Measurements from ENCODE around the gene GJC2.

Gene GJC2

GRCh38 chr1:228112167-228112566 is 37.6 kb upstream of the GJC2 start:
- peaks cover 26% of the 10 kb centered on the region for H3K4me1 ChIP-seq (ENCODE audit: insufficient read depth, low read length)
- H3K9me3 ChIP-seq (ENCODE audit: insufficient read depth, low read length, severe bottlenecking) = no peaks in the 10 kb centered on the region
- peaks cover 23% of the 10 kb centered on the region for H3K79me2 ChIP-seq (ENCODE audit: insufficient read depth, low read length)
- H3K36me3 ChIP-seq (ENCODE audit: insufficient read depth, low read length) = peaks cover 9% of the 10 kb centered on the region
- no peak overlapping the region for H3K4me3 ChIP-seq (ENCODE audit: low read depth in 1 of 2, low read length in 2 of 2)
- H3K9ac ChIP-seq (ENCODE audit: low read depth, low read length) = no peak overlapping the region
- H3K27me3 ChIP-seq (ENCODE audit: insufficient read depth, low read length, poor library complexity) = no peaks in the 10 kb centered on the region
- no peak for ATAC-seq (ENCODE audit: insufficient read depth, low read depth)
- H4K20me1 ChIP-seq (ENCODE audit: insufficient read depth, low read length) = peaks cover 4% of the 10 kb centered on the region; the same call in 1 of the 2 replicates
- DNase-seq = no peak
- no peak overlapping the region for H3K27ac ChIP-seq (ENCODE audit: low read length)
- no peak overlapping the region for H2AFZ ChIP-seq (ENCODE audit: low read depth, low read length)
- no peak for TF ChIP-seq EZH2 (IDR thresholded peaks at IDR 0.05; ENCODE audit: borderline replicate concordance, low read depth, low read length, severe bottlenecking)
- TF ChIP-seq, protein P1, sequence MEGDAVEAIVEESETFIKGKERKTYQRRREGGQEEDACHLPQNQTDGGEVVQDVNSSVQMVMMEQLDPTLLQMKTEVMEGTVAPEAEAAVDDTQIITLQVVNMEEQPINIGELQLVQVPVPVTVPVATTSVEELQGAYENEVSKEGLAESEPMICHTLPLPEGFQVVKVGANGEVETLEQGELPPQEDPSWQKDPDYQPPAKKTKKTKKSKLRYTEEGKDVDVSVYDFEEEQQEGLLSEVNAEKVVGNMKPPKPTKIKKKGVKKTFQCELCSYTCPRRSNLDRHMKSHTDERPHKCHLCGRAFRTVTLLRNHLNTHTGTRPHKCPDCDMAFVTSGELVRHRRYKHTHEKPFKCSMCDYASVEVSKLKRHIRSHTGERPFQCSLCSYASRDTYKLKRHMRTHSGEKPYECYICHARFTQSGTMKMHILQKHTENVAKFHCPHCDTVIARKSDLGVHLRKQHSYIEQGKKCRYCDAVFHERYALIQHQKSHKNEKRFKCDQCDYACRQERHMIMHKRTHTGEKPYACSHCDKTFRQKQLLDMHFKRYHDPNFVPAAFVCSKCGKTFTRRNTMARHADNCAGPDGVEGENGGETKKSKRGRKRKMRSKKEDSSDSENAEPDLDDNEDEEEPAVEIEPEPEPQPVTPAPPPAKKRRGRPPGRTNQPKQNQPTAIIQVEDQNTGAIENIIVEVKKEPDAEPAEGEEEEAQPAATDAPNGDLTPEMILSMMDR (IDR thresholded peaks at IDR 0.05; ENCODE audit: borderline replicate concordance, extremely low read depth, low read length, poor library complexity, severe bottlenecking) = no peak
- no peak overlapping the region for H3K4me2 ChIP-seq (ENCODE audit: insufficient read depth, low read length)

DNA sequence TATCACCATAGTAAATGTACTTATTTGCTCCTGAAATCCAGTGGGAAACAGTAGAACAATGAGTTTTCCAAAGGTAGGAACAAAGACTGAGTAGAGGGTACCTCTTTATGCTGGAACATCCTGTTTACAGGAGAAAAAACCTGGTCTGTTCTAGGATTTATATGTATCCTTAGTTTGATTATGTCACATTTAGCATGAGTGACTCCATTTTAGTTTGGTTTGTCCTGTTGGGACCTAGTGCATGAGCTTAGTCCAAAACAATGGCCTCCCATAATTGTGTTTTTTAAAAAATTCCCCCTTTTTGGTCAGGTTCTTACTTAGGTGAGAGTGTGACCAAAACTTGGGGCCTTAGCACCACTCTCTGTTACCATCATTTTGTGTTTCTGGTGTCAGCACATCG is 37.1 kb upstream of the GJC2 start:
- peaks cover 5% of the 10 kb centered on the region for H3K36me3 ChIP-seq (ENCODE audit: insufficient read depth, low read length)
- no peak overlapping the region for H2AFZ ChIP-seq (ENCODE audit: low read depth, low read length)
- no peak overlapping the region for H3K9ac ChIP-seq (ENCODE audit: low read depth, low read length)
- no peak overlapping the region for H3K4me2 ChIP-seq (ENCODE audit: insufficient read depth, low read length)
- peaks cover 3% of the 10 kb centered on the region for H3K9me3 ChIP-seq (ENCODE audit: insufficient read depth, low read length, severe bottlenecking)
- no peak overlapping the region for H3K27ac ChIP-seq (ENCODE audit: low read length)
- H3K79me2 ChIP-seq (ENCODE audit: insufficient read depth, low read length) = peaks cover 20% of the 10 kb centered on the region
- ATAC-seq (ENCODE audit: insufficient read depth, low read depth) (no peak), DNase-seq (no peak)
- H3K4me3 ChIP-seq (ENCODE audit: low read depth in 1 of 2, low read length in 2 of 2) = no peak overlapping the region
- H4K20me1 ChIP-seq (ENCODE audit: insufficient read depth, low read length) = peaks cover under 1% of the 10 kb centered on the region; the same call in 1 of the 2 replicates
- H3K27me3 ChIP-seq (ENCODE audit: insufficient read depth, low read length, poor library complexity) = no peaks in the 10 kb centered on the region
- H3K4me1 ChIP-seq (ENCODE audit: insufficient read depth, low read length) = peaks cover 22% of the 10 kb centered on the region
- TF ChIP-seq, protein P1 (IDR thresholded peaks at IDR 0.05; ENCODE audit: borderline replicate concordance, extremely low read depth, low read length, poor library complexity, severe bottlenecking) = no peak
- TF ChIP-seq EZH2 (IDR thresholded peaks at IDR 0.05; ENCODE audit: borderline replicate concordance, low read depth, low read length, severe bottlenecking) = no peak

DNA sequence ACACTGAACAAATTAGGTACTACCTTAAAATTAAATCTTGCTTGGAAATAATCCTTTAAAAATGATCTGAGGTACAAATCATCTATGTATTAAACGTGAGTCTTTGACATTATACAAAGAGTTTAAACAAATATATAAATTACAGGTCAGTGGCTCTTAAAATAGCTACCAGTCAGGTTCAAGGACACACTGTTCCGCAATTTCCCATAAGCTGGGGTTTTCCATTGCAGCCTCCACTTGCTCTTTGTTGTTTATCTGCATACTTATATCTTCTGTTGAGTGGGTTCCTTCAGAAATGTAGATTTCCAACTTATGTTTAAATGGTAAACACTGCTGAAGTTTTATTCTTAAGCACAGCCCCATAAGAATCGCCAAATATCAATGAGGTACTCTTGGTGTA is 34.9 kb upstream of the GJC2 start:
- Histone ChIP-seq H3K4me2 (ENCODE audit: insufficient read depth, low read length) (no peak overlapping the region), H3K9ac (ENCODE audit: low read depth, low read length) (no peak overlapping the region), H3K27ac (ENCODE audit: low read length) (no peak overlapping the region), H3K4me3 (ENCODE audit: low read depth in 1 of 2, low read length in 2 of 2) (no peak overlapping the region), H4K20me1 (ENCODE audit: insufficient read depth, low read length) (no peaks in the 10 kb centered on the region), H3K4me1 (ENCODE audit: insufficient read depth, low read length) (peaks cover 7% of the 10 kb centered on the region), H3K79me2 (ENCODE audit: insufficient read depth, low read length) (peaks cover 2% of the 10 kb centered on the region; the same call in 1 of the 2 replicates), H3K27me3 (ENCODE audit: insufficient read depth, low read length, poor library complexity) (no peaks in the 10 kb centered on the region), H3K9me3 (ENCODE audit: insufficient read depth, low read length, severe bottlenecking) (peaks cover 16% of the 10 kb centered on the region), H2AFZ (ENCODE audit: low read depth, low read length) (no peak overlapping the region), H3K36me3 (ENCODE audit: insufficient read depth, low read length) (no peaks in the 10 kb centered on the region)
- DNase-seq = no peak
- ATAC-seq (ENCODE audit: insufficient read depth, low read depth) = no peak
- no peak for TF ChIP-seq EZH2 (IDR thresholded peaks at IDR 0.05; ENCODE audit: borderline replicate concordance, low read depth, low read length, severe bottlenecking)
- TF ChIP-seq, protein P1 (IDR thresholded peaks at IDR 0.05; ENCODE audit: borderline replicate concordance, extremely low read depth, low read length, poor library complexity, severe bottlenecking) = no peak

DNA sequence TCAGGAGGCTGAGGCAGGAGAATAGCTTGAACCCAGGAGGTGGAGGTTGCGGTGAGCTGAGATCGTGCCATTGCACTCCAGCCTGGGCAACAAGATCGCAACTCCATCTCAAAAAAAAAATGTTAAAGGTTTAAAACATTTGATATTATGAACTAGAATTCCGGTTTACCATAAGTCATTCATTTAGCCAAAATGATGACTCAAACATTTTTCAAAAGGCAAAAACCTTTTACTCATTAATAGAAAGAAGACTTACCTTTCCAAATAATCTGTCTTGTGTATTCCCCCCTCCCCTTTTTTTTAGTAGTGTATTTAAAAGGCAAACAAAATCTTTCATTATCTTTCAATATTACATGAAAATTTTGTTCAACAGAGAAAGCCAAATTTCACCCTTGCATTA is 32.4 kb upstream of the GJC2 start:
- Histone ChIP-seq H3K4me1 (ENCODE audit: insufficient read depth, low read length) (no peaks in the 10 kb centered on the region), H4K20me1 (ENCODE audit: insufficient read depth, low read length) (no peaks in the 10 kb centered on the region), H3K9ac (ENCODE audit: low read depth, low read length) (no peak overlapping the region), H3K4me2 (ENCODE audit: insufficient read depth, low read length) (no peak overlapping the region), H3K27me3 (ENCODE audit: insufficient read depth, low read length, poor library complexity) (no peaks in the 10 kb centered on the region), H3K36me3 (ENCODE audit: insufficient read depth, low read length) (no peaks in the 10 kb centered on the region), H3K4me3 (ENCODE audit: low read depth in 1 of 2, low read length in 2 of 2) (no peak overlapping the region), H3K27ac (ENCODE audit: low read length) (no peak overlapping the region), H3K9me3 (ENCODE audit: insufficient read depth, low read length, severe bottlenecking) (peaks cover 16% of the 10 kb centered on the region), H3K79me2 (ENCODE audit: insufficient read depth, low read length) (no peaks in the 10 kb centered on the region), H2AFZ (ENCODE audit: low read depth, low read length) (no peak overlapping the region)
- ATAC-seq (ENCODE audit: insufficient read depth, low read depth) (no peak), DNase-seq (no peak)
- no peak for TF ChIP-seq EZH2 (IDR thresholded peaks at IDR 0.05; ENCODE audit: borderline replicate concordance, low read depth, low read length, severe bottlenecking)
- TF ChIP-seq, protein P1 (IDR thresholded peaks at IDR 0.05; ENCODE audit: borderline replicate concordance, extremely low read depth, low read length, poor library complexity, severe bottlenecking) = no peak

All from DND-41 (cell line).